Measurements from ENCODE around the gene ACAA2. TPM values are rescaled to one million over a fixed set of nuclear protein-coding genes. Genes with fewer than 3 reads are reported as not detected.

The ACAA2 gene
- total and polyA plus RNA-seq, 2 of the 8 experiments (the other 6 are each of a cell fraction or from before 2014, with no cell fraction given) = 63.4 to 151 TPM

DNA sequence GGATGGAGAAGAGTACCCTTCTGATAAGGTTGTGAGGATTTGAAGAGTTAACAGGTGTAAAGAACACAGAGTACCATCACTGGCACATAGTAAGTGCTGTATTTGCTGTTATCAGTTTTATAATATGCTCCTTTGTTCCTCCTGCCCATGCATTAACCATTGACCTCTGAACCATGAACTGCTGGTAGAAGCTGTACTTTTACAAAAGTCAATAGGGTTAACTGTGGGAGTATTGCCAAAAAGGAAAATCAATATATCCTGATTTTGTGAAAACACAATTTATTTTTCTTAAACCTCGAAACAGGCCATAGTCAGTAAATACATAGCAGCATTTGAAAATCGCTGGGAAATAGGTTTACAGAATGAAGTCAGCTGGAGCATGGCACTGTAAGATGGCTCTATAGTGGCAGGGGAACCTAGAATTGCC lies 18.9 kb upstream of the ACAA2 start (continued):
- TF ChIP-seq CBX8 (IDR thresholded peaks at IDR 0.05; ENCODE audit: borderline replicate concordance, low read depth, low read length) (no peak), SIRT6 (IDR thresholded peaks at IDR 0.05; ENCODE audit: low read length) (no peak), RXRA (IDR thresholded peaks at IDR 0.05; ENCODE audit: insufficient read depth, low read depth, low read length) (no peak), NRF1 (IDR thresholded peaks at IDR 0.05; ENCODE audit: low read depth, low read length) (no peak), FOSL1 (IDR thresholded peaks at IDR 0.05; ENCODE audit: insufficient read depth, low read depth, low read length) (no peak), SAP30 (IDR thresholded peaks at IDR 0.05; ENCODE audit: insufficient read depth, insufficient replicate concordance, low read length) (no peak)
- TF ChIP-seq, protein P1, sequence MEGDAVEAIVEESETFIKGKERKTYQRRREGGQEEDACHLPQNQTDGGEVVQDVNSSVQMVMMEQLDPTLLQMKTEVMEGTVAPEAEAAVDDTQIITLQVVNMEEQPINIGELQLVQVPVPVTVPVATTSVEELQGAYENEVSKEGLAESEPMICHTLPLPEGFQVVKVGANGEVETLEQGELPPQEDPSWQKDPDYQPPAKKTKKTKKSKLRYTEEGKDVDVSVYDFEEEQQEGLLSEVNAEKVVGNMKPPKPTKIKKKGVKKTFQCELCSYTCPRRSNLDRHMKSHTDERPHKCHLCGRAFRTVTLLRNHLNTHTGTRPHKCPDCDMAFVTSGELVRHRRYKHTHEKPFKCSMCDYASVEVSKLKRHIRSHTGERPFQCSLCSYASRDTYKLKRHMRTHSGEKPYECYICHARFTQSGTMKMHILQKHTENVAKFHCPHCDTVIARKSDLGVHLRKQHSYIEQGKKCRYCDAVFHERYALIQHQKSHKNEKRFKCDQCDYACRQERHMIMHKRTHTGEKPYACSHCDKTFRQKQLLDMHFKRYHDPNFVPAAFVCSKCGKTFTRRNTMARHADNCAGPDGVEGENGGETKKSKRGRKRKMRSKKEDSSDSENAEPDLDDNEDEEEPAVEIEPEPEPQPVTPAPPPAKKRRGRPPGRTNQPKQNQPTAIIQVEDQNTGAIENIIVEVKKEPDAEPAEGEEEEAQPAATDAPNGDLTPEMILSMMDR (IDR thresholded peaks at IDR 0.05; ENCODE audit: control extremely low read depth in 1 of 3, insufficient read depth in 1 of 3, low read depth in 1 of 3, low read length in 3 of 3) = no peak
